Dermis microvascular lymphatic vessel endothelial cell (primary cell): ENCODE measurements around the gene GPR137B. TPM values are rescaled to one million over a fixed set of nuclear protein-coding genes. Genes with fewer than 3 reads are reported as not detected.
"Not testable (repeated sequence)": the region's sequence is repeated elsewhere in the genome, so short reads cannot be mapped to it uniquely, and the experiment has no call there.

ENCODE experiments used
- DNase-seq, 2 donors: peaks; one replicate each; pipeline versions ENCODE4 v3.0.0 to v3.0.0-alpha.2; 2010; ENCODE audit warnings: low read depth in 2 of 2
- total RNA-seq: library from RNA; depleted of rRNA; stranded (reverse); fragments of >200 nt; gene quantifications from 2 replicates; pipeline ENCODE4 v1.2.1, GENCODE V29; 2014

GPR137B gene
- total RNA-seq, 1 donor from 2014 or later, result 4.9 TPM

GRCh38 chr1:236143104-236143948 is 987 bp downstream of the GPR137B start:
- peak in 1 of 2 donors; percentile 25 for DNase-seq

- DNase-seq, result no peak
Observed at GRCh38 chr1:236144033-236144432, 1.7 kb downstream of the GPR137B start.

DNA sequence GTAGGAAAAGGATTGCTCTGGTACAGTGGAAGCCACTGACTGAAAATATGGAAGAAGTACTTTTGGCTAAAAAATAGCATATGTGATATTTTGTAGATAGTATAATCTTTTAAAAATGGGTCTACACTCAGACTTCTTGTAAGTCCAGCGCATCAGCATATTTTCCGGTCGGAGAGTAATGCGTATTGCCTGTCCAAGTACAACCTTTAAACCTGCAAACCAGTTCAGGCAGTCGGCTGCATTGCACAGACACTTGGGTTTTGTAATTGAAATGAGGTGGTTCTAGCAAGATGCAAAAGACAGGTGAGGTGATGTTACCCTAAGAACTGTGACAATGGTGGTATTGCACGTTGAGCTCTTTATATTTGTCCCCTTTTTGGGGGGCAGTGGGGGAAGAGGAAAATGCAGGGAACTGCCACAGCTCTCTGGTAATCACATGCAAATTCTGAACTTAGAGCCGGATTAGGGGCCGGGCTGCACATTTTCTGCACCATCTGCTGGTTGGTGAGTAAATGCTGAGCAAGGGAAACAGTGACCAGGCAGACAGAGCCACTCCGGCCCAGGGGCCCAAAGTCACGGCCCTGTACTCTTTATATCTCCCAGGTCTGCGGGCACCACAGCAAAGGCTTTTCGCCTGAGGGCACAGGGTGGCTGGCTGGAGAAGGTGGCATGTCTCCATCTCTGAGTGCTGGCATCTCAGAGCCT is 2.3 kb downstream of the GPR137B start:
- no peak for DNase-seq

DNA sequence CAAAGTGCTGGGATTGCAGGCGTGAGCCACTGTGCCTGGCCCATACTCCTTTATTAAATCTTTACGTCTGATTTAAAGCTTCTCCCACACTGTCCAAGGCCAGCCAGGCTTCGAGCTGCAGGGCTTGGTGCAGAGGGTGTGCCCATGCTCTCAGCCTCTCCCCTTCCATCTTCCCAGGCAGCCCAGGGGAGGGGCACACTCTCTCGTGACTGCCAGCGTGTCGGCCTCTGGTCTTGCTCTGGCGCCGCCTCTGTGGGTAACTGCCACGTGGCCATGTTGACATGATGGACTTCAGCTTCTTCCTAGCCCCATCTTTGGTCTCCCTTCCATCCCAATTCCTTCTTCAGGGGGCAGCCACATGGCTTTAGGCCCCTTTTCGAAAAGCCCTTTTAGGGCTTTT is 4.7 kb downstream of the GPR137B start:
- DNase-seq, result no peak

GRCh38 chr1:236147521-236148469 is 5.5 kb downstream of the GPR137B start:
- no peak for DNase-seq

GRCh38 chr1:236148470-236148845 is 6.1 kb downstream of the GPR137B start:
- DNase-seq, result no peak

DNA sequence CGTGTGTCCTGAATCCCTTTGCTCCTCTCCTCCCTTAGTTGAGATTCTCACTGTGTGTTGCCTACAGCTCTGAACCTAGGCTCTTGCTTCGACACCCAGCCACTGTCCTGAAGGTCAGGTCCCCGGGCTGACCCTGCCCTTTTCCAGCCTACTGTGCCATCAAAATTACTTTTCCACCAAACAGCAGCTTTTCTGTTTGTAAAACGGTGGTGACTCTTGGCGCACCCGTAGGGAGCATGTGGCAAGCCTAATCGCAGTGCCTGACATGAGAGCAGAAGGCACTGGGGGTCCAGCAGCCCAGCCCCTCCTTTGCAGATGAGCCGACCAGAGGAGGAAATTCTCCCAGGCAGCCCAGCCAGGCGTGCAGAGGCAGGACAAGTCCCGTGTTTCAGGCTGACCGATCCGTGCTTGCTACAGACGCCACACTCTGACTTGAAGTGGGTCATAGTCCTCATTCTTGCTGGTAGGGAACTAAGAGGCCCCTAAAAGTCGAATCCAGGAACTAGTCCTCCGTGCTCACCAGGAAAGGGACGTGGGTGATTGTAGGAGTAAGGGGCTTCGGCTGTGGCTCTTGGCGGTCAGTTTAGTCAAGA is 6.8 kb downstream of the GPR137B start:
- DNase-seq, result no peak

- DNase-seq, result no peak
Observed at GRCh38 chr1:236149696-236150228, 7.4 kb downstream of the GPR137B start.

DNA sequence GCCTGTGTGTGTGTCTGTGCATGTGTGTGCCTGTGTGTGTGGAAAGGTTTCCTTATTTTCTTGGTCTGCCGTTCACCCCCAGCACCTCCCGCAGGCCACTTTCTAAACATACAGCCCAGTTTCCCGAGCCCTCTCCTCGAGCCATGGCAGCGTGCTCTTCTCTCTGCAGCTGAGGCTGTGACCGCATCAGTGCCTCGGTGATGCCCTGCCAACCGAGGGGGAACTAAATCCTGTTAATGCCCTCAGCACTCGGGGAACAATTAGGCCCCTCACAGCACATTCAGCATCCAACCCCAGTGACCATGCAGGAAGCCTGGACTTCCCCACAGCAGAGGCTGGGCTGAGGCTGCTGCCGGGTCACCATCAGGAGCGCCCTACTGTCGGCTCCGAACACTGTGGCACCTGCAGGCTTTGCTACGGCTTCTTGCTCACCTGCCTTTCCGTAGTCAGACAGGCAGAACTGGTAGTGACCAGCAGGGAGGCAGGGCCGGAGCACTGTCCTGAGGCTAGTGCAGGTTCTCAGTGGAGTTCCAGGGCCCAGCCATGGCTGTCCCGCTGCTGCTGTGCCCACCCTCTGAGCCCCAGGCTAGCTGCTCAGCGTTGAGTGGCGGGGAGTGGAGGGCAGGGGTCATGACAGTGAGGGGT is 8.1 kb downstream of the GPR137B start:
- no peak for DNase-seq

GRCh38 chr1:236150986-236151385 is 8.6 kb downstream of the GPR137B start:
- no peak for DNase-seq

- DNase-seq, result no peak
Observed at GRCh38 chr1:236151739-236152424, 9.5 kb downstream of the GPR137B start.

DNA sequence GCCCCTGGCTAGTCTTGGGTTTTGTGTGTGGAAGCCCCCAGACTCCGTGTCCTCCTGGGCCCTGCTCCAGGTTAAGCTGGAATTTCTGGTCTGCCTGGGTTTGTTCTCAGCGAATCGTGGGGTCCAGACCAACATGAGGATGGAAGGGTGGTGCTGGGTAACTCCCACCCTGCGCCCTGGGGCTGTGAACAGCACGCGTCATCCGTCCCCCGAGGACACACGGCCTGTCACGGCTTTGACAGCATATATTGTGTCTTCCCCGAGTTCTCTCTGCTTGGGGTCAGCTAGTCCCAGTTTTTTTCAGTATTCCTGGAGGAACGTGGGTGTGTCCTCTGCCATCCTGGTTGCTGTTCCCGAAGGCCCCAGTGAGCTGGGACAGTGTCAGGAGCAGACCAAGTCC is 11.8 kb downstream of the GPR137B start:
- DNase-seq, result no peak

GRCh38 chr1:236154671-236155398 is 12.5 kb downstream of the GPR137B start:
- DNase-seq, result no peak

- DNase-seq, result no peak
Observed at GRCh38 chr1:236155399-236155767, 13.0 kb downstream of the GPR137B start.

DNA sequence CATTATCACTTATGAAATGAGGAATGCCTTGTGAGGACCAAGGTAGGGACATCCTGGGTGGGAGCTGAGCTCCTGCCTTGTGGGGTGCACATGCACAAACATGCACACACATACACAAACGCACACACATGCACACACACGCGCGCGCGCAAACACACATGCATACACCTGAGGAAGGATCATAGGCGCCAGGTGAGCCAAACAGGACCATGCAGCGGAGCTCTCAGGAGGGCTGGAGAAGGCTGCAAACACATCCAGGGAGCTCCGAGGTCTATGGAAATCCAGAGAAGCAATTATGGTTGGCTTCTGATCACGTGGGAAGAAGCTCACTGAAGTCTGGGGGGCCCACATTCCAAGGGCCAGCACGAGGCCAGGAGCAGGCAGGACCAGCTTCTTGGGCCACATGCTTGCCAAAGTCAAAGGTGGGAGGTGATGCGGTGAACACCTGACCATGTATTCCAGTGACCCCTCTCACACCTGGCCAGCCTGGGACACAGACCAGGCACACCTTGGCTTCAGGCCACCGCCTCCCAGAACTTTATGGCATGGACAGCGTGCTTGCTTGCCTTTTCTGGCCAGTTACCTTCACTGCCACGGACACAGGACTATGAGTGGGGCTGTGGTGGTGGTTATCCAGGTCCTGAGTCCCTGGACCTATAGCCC is 13.6 kb downstream of the GPR137B start:
- DNase-seq, result no peak

DNA sequence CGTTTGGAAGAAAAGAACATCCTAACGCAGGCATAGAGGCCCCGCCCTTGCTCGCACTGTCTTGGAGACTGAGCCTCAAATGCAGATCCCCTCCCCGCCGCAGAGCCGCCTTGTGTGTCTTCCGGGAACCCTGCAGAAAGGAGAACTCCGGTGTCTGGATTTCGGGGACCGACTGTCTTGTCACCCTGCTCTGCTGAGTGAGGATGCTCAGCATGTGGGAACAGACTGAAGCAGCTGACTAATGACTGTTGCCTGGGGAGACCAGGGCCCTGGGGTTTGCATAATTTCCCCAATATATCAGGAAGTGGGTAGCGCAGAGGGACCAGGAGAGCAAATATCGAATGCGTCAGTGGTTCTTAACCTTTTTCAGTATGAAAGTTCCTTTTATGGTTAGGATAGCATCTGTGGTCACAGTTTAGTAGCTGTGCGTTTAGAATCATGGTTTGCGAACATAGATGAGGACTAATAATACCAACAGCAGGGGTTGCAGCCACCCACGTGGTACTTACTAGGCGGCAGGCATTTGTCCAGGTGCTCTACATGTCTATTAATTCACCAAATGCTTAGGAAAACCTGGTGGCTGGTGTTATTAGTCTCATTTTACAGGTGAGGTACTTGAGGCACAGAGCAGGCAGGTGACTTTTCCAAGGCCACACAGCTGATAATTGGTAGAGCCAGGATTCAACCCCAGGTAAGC is 14.3 kb downstream of the GPR137B start:
- no peak for DNase-seq

GRCh38 chr1:236158072-236158471 is 15.7 kb downstream of the GPR137B start:
- not testable (repeated sequence) for DNase-seq

DNA sequence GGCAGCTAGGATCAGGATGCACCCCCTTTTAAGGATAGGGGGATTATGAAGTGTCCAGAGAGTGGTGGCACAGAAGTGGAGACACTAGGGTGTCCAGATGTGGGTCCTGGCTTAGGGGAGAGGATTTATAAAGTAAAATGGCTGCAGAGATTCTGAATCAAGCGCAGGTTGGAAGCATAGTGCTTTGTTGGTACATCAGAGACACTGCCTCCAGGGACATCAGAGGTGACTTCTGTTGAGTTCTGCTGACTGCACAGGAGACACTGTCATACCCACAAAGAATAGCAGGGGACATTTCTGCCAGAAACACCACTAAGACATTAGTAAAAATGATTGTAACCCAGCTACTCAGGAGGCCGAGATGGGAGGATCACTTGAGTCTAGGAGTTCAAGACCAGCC is 16.4 kb downstream of the GPR137B start:
- no peak for DNase-seq
